IMR-90 (cell line): ENCODE data around the gene MRPS31. TPM values are rescaled to one million over a fixed set of nuclear protein-coding genes. Genes with fewer than 3 reads are reported as not detected.

Experiments
- ATAC-seq: fragments of 200-7000 bp; cut with Tn5 transposase; 2 replicates; pipeline ENCODE4 v1.9.1; 2020; ENCODE audit warnings: low read depth, mild to moderate bottlenecking, moderate library complexity
- BruUV-seq: library from RNA; stranded (reverse); fragments of 400-500 nt; replicated peaks from 2 replicates; lab custom pipeline; 2021; lab: Mats Ljungman, UMichigan
- CTCF ChIA-PET: fragments of 300-600 bp; formaldehyde crosslinking; extraction: SDS; loops from one replicate; lab custom pipeline; 2021; ENCODE audit warnings: antibody characterized with exemption; lab: Yijun Ruan, JAX
- POLR2A ChIA-PET: fragments of 300-600 bp; sonication (Branson Sonifier 250); formaldehyde crosslinking; loops from one replicate; lab custom pipeline; 2022; ENCODE audit warnings: antibody characterized with exemption; ENCODE audit not compliant: unreplicated experiment; lab: Charles Lee
- DNase-seq: peaks from one replicate; pipeline ENCODE4 v3.0.0; 2013
- H2AFZ ChIP-seq: replicated peaks from 2 replicates; pipeline ENCODE3; 2013; ENCODE audit warnings: low read length, mild to moderate bottlenecking; ENCODE audit not compliant: poor library complexity
- H2AK5ac ChIP-seq: 2 replicates; pipeline ENCODE4 v1.6.1; 2013; ENCODE audit warnings: low read depth, low read length, inconsistent platforms
- H2AK9ac ChIP-seq: replicated peaks from 2 replicates; pipeline ENCODE3; 2013; ENCODE audit warnings: mild to moderate bottlenecking, low read depth, low read length, moderate library complexity; ENCODE audit not compliant: poor library complexity
- H2BK120ac ChIP-seq: 2 replicates; pipeline ENCODE4 v1.6.1; 2013; ENCODE audit warnings: low read depth, low read length, inconsistent platforms
- H2BK15ac ChIP-seq: 3 replicates; pipeline ENCODE4 v1.6.1; 2013; ENCODE audit warnings: low read depth, low read length, inconsistent platforms
- H2BK20ac ChIP-seq: 2 replicates; pipeline ENCODE4 v1.6.1; 2013; ENCODE audit warnings: low read depth, mild to moderate bottlenecking, inconsistent platforms, low read length, moderate library complexity
- H2BK5ac ChIP-seq: 2 replicates; pipeline ENCODE4 v1.6.1; 2013; ENCODE audit warnings: mild to moderate bottlenecking, low read depth, low read length, inconsistent platforms; ENCODE audit not compliant: poor library complexity, severe bottlenecking
- H3K14ac ChIP-seq: replicated peaks from 2 replicates; pipeline ENCODE4 v1.6.1; 2013; ENCODE audit warnings: low read depth, low read length, inconsistent platforms
- H3K18ac ChIP-seq: 2 replicates; pipeline ENCODE4 v1.6.1; 2013; ENCODE audit warnings: low read depth, low read length, control low read depth
- H3K23ac ChIP-seq: 2 replicates; pipeline ENCODE4 v1.6.1; 2013; ENCODE audit warnings: low read depth, low read length, inconsistent platforms
- H3K27ac ChIP-seq: 2 replicates; pipeline ENCODE4 v1.5.1; 2013; ENCODE audit warnings: mild to moderate bottlenecking, control low read depth, low read length; ENCODE audit not compliant: insufficient read depth
- H3K27me3 ChIP-seq: 2 replicates; pipeline ENCODE4 v1.6.1; 2013; ENCODE audit warnings: low read length; ENCODE audit not compliant: control insufficient read depth, insufficient read depth
- H3K36me3 ChIP-seq: 2 replicates; pipeline ENCODE4 v1.6.1; 2013; ENCODE audit warnings: low read length, mixed read lengths; ENCODE audit not compliant: control insufficient read depth, insufficient read depth
- H3K4ac ChIP-seq: 2 replicates; pipeline ENCODE4 v1.6.1; 2013; ENCODE audit warnings: low read depth, low read length, inconsistent platforms
- H3K4me1 ChIP-seq: 2 replicates; pipeline ENCODE4 v1.6.1; 2013; ENCODE audit warnings: low read length, mixed read lengths; ENCODE audit not compliant: control insufficient read depth, insufficient read depth
- H3K4me2 ChIP-seq: 2 replicates; pipeline ENCODE4 v1.6.1; 2013; ENCODE audit warnings: low read depth, mild to moderate bottlenecking, control low read depth, low read length, moderate library complexity
- H3K4me3 ChIP-seq: 2 replicates; pipeline ENCODE4 v1.5.1; 2013; ENCODE audit warnings: low read depth, mild to moderate bottlenecking, control low read depth, low read length, moderate library complexity; ENCODE audit not compliant: insufficient read depth
- H3K56ac ChIP-seq: 2 replicates; pipeline ENCODE4 v1.6.1; 2013; ENCODE audit warnings: low read length, inconsistent platforms; ENCODE audit not compliant: insufficient read depth; ENCODE audit errors: extremely low read depth
- H3K79me1 ChIP-seq, 2 experiments: 2 replicates each; pipeline ENCODE4 v1.6.1; 2013; ENCODE audit warnings: low read length in 2 of 2, inconsistent platforms in 1 of 2, low read depth in 1 of 2
- H3K9ac ChIP-seq: 2 replicates; pipeline ENCODE4 v1.6.1; 2013; ENCODE audit warnings: low read depth, low read length, control low read depth
- H3K9me1 ChIP-seq: 2 replicates; pipeline ENCODE4 v1.6.1; 2013; ENCODE audit warnings: low read length, inconsistent platforms; ENCODE audit not compliant: insufficient read depth
- H3K9me3 ChIP-seq: 2 replicates; pipeline ENCODE4 v1.6.1; 2013; ENCODE audit warnings: low read length; ENCODE audit not compliant: control insufficient read depth, insufficient read depth
- H4K20me1 ChIP-seq: 2 replicates; pipeline ENCODE4 v1.6.1; 2013; ENCODE audit warnings: low read length, inconsistent platforms; ENCODE audit not compliant: insufficient read depth
- H4K5ac ChIP-seq: 2 replicates; pipeline ENCODE4 v1.6.1; 2013; ENCODE audit warnings: mild to moderate bottlenecking, low read depth, low read length, control low read depth
- H4K8ac ChIP-seq, 2 experiments: 2 replicates each; pipeline ENCODE4 v1.6.1; 2013; ENCODE audit warnings: low read depth in 2 of 2, low read length in 2 of 2, control low read depth in 1 of 2, inconsistent platforms in 1 of 2
- H4K91ac ChIP-seq: 2 replicates; pipeline ENCODE4 v1.6.1; 2013; ENCODE audit warnings: low read depth, low read length, inconsistent platforms; ENCODE audit not compliant: insufficient read depth
- BHLHE40 ChIP-seq: fragments of 150-350 bp; IDR thresholded peaks from 2 replicates; pipeline ENCODE4 v1.6.1; 2016; ENCODE audit warnings: mild to moderate bottlenecking, low read depth, low read length
- FOS ChIP-seq: fragments of 150-350 bp; IDR thresholded peaks from 2 replicates; pipeline ENCODE4 v1.6.1; 2016; ENCODE audit warnings: low read depth, low read length
- MXI1 ChIP-seq: IDR thresholded peaks from 2 replicates; pipeline ENCODE4 v1.6.1; 2012; ENCODE audit warnings: low read depth, mild to moderate bottlenecking, low read length, moderate library complexity, borderline replicate concordance
- RCOR1 ChIP-seq: IDR thresholded peaks from 2 replicates; pipeline ENCODE4 v1.6.1; 2012; ENCODE audit warnings: mild to moderate bottlenecking, low read length, improper control_type of control experiment; ENCODE audit not compliant: insufficient replicate concordance
- WGBS, 2 experiments: methylation state at CpG; one replicate each; pipeline versions ENCODE4 v1.1.5 to v1.1.7; 2013; ENCODE audit warnings: missing lambda C conversion rate in 2 of 2; ENCODE audit not compliant: insufficient read length in 1 of 2; ENCODE audit errors: extremely low coverage in 2 of 2; 5-methylcytosine and 5-hydroxymethylcytosine counted together
- dilution Hi-C: fragments of 300-500 bp; cut with HindIII; formaldehyde crosslinking; loops from one replicate; pipeline ENCODE4 v1.14.3; 2018; ENCODE audit warnings: low sequenced_read_pairs; ENCODE audit not compliant: unreplicated experiment
- in situ Hi-C: fragments of 300-500 bp; cut with MboI; formaldehyde crosslinking; loops from 3 replicates; pipeline ENCODE4 v1.14.3; 2019; ENCODE audit warnings: low sequenced_read_pairs, inconsistent platforms, mixed read lengths
- intact Hi-C: fragments of 100-400 bp; cut with micrococcal nuclease; formaldehyde crosslinking; loops from 2 replicates; pipeline ENCODE4 v1.10.0; 2022
- polyA plus RNA-seq, 3 experiments: library from polyadenylated mRNA; depleted of rRNA; stranded (reverse); fragments of >200 nt; gene quantifications; 2 replicates each; pipeline ENCODE4 v1.2.3, GENCODE V29; 2012; ENCODE audit warnings: low replicate concordance in 1 of 3
- total RNA-seq: library from RNA; depleted of rRNA; stranded (reverse); fragments of >200 nt; gene quantifications from 2 replicates; pipeline ENCODE4 v1.2.3, GENCODE V29; 2012

The MRPS31 gene
- total and polyA plus RNA-seq, 2 of the 4 experiments (the other 2 are of a cell fraction) = 9.3 to 14.8 TPM

DNA sequence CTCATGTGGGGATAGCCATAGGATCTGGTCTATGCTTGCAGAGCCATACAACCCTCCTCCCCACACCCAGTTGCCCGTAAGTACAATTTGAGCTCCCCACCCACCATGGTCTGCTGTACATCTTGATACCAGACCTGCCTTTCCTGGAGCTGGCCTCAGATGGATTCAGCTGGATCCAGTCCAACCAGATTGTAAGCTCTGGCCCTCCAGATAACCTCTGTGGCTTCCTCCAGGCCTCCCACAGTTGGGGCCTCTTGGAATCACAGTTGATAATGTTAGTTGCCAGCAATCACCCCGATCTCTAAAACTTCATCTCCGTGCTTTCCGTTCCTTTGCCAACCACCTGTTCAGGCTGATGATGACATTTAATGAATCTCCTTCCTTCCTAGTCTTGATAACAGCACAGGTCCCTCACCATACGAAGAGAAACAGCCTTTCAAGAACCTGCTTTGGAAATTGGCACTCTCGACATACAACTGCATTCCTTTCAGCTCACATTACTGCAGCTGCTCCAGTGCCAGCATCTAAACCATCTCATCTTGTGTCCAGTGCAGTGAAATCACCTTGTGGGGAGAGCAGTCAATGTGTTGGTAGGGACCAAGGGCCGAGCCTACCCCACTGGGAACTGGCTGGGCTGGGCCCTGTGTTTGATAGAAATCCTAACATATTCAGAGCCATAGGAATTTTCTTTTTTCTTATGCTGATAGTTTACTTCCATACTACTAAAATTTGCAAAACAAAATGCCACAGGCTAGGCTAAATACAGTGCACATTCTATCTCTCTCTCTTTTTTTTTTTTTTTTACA lies 89.4 kb downstream of the MRPS31 start:
- H3K36me3 ChIP-seq = no peaks in the 10 kb centered on the region
- in situ Hi-C loops = loop anchor here (5.0 to 25.0 kb wide), 3 partner anchors 604 to 994 kb away; no protein-coding TSS in a partner anchor
- ChIA-PET CTCF (interaction anchor here (0.6 kb wide), 2 partner anchors 162 to 704 kb away, joined by 4 to 5 read pairs; no protein-coding TSS in a partner anchor), POLR2A (no interaction called here)
- H3K9ac ChIP-seq = no peak overlapping the region
- no peak overlapping the region for H3K4me3 ChIP-seq
- H3K79me1 ChIP-seq = no peaks in the 10 kb centered on the region
- H3K9me3 ChIP-seq = no peaks in the 10 kb centered on the region
- no peaks in the 10 kb centered on the region for H3K9me1 ChIP-seq
- H4K8ac ChIP-seq = no peak overlapping the region
- H3K4me2 ChIP-seq = no peak overlapping the region
- H2AK5ac ChIP-seq = no peak overlapping the region
- no peak overlapping the region for H2BK120ac ChIP-seq
- dilution Hi-C loops = no loop called here
- no TSS peak for BruUV-seq
- H3K27ac ChIP-seq = no peak overlapping the region
- H2BK20ac ChIP-seq = no peak overlapping the region
- no peak overlapping the region for H3K23ac ChIP-seq
- WGBS, 2 experiments = 58% methylated on average over 4 of the region's 7 CpGs; no CpG with 5 or more reads in 1 of the 2 experiments
- H2AK9ac ChIP-seq = no peak overlapping the region
- DNase-seq = no peak
- ATAC-seq = no peak
- no peak overlapping the region for H3K18ac ChIP-seq
- no peak overlapping the region for H3K4ac ChIP-seq
- intact Hi-C loops = loop anchor here (1.0 to 10.0 kb wide), 5 partner anchors 739 to 1637 kb away; no protein-coding TSS in a partner anchor
- H4K5ac ChIP-seq = no peak overlapping the region
- no peak overlapping the region for H3K14ac ChIP-seq
- no peak overlapping the region for H3K56ac ChIP-seq
- TF ChIP-seq BHLHE40 (no peak), MXI1 (no peak), RCOR1 (no peak), FOS (no peak)
- H4K91ac ChIP-seq = no peak overlapping the region
- H3K4me1 ChIP-seq = no peaks in the 10 kb centered on the region
- no peaks in the 10 kb centered on the region for H4K20me1 ChIP-seq
- no peak overlapping the region for H2BK15ac ChIP-seq
- no peaks in the 10 kb centered on the region; the same call in 1 of the 2 replicates for H3K27me3 ChIP-seq
- H2AFZ ChIP-seq = no peak overlapping the region
- H2BK5ac ChIP-seq = no peak overlapping the region
